HG02798 (cell line): ENCODE data around the gene HCN3.
"Not testable (repeated sequence)": the region's sequence is repeated elsewhere in the genome, so short reads cannot be mapped to it uniquely, and the experiment has no call there.

ENCODE experiments used
- ATAC-seq: cut with Tn5 transposase; IDR thresholded peaks from one replicate; pipeline ENCODE4 v1.9.1; 2021; ENCODE audit warnings: mild to moderate bottlenecking; ENCODE audit not compliant: unreplicated experiment, poor library complexity

Gene HCN3

GRCh38 chr1:155326631-155327037, 49.4 kb downstream of the HCN3 start:
- no peak for ATAC-seq

DNA sequence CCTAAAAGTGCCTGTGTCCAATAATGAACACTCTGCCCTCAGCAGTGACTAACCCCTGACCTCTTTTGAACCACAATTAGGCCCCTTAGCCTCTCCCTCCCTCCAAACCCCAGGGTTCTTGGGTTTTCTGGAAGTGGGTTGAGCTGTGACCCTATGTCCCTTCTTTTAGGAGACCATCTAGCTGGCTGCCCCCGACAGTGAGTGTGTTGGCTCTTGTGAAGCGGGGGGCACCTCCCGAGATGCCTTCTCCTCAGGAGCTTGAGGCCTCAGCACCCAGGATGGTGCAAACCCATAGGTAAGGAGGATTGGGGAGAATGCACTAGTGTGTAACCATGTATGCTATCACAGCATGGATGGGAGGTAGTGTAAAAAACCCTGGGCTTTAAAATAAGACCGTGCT, 50.7 kb downstream of the HCN3 start:
- no peak for ATAC-seq

DNA sequence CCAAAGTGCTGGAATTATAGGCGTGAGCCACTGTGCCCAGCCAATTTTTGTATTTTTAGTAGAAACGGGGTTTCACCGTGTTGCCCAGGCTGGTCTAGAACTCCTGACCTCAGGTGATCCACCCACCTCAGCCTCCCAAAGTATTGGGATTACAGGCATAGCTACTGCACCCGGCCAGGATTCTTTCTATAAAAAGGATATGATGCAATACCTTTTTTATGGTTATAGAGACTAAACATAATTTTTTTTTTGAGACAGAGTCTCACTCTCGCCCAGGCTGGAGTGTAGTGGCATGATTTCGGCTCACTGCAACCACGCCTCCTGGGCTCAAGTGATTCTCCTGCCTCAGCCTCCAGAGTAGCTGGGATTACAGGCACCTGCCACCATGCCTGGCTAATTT, 51.6 kb downstream of the HCN3 start:
- not testable (repeated sequence) for ATAC-seq

DNA sequence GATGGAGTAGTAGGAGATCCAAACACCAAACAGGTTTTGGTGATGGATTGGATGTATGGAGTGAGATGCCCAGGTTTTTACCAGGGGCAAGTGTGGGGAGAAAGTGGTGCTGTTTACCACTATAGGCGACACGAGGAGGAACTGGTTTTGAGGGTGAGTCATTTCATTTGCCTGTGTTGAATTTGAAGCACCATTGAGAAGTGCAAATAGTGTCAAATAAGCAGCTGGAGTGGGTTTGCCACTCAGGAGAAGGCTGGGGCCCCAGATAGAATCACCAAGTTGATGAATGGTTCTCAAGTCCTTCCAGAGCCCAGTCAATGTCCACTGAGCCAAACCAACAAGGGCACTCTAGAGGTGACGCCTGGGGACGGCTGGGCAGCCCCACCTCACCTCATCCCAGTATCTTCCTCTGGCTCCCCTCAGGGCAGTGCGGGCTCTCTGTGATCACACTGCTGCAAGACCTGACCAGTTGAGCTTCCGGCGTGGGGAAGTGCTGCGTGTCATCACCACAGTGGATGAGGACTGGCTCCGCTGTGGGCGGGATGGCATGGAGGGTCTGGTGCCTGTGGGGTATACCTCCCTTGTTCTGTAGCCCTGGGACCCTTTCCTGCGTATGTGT, 52.8 kb downstream of the HCN3 start:
- no peak for ATAC-seq

DNA sequence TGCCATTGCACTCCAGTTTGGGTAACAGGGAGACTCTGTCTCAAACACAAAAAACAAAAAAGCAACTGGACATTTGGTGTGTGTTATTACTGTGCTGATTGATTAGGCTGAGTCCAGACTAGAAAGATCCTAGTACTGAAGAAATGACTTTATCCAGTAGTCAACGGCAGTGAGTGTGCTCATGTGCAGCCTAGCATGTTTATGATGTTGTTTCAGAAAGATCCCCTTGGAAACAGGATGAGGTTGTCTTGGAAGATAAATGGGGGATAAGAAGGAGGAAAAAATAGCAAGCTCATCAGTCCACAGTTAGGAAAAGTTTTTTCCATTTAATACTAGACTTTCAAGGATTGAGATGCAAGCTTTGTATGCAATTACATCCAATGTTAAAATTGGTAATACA, 57.7 kb downstream of the HCN3 start:
- no peak for ATAC-seq
